Loucy (cell line): ENCODE measurements around the gene HSPG2.

Source experiments
- EZH2phosphoT487 ChIP-seq: fragments of 200-600 bp; IDR thresholded peaks from 2 replicates; pipeline ENCODE4 v1.6.1; 2018; ENCODE audit warnings: antibody characterized with exemption, mild to moderate bottlenecking, moderate library complexity, borderline replicate concordance
- TF ChIP-seq, protein P1 (sequence below): fragments of 200-600 bp; sonication (generic); conservative IDR thresholded peaks from 2 replicates; pipeline ENCODE4 v1.5.1; 2014; ENCODE audit warnings: mild to moderate bottlenecking, antibody characterized with exemption, low read length

- TF ChIP-seq, protein P1, sequence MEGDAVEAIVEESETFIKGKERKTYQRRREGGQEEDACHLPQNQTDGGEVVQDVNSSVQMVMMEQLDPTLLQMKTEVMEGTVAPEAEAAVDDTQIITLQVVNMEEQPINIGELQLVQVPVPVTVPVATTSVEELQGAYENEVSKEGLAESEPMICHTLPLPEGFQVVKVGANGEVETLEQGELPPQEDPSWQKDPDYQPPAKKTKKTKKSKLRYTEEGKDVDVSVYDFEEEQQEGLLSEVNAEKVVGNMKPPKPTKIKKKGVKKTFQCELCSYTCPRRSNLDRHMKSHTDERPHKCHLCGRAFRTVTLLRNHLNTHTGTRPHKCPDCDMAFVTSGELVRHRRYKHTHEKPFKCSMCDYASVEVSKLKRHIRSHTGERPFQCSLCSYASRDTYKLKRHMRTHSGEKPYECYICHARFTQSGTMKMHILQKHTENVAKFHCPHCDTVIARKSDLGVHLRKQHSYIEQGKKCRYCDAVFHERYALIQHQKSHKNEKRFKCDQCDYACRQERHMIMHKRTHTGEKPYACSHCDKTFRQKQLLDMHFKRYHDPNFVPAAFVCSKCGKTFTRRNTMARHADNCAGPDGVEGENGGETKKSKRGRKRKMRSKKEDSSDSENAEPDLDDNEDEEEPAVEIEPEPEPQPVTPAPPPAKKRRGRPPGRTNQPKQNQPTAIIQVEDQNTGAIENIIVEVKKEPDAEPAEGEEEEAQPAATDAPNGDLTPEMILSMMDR, result no peak
- no peak for TF ChIP-seq EZH2phosphoT487
Measured at GRCh38 chr1:21842606-21843162, 94.4 kb downstream of the HSPG2 start.
